ENCODE results near the gene ANKRD63.

ANKRD63 gene

DNA sequence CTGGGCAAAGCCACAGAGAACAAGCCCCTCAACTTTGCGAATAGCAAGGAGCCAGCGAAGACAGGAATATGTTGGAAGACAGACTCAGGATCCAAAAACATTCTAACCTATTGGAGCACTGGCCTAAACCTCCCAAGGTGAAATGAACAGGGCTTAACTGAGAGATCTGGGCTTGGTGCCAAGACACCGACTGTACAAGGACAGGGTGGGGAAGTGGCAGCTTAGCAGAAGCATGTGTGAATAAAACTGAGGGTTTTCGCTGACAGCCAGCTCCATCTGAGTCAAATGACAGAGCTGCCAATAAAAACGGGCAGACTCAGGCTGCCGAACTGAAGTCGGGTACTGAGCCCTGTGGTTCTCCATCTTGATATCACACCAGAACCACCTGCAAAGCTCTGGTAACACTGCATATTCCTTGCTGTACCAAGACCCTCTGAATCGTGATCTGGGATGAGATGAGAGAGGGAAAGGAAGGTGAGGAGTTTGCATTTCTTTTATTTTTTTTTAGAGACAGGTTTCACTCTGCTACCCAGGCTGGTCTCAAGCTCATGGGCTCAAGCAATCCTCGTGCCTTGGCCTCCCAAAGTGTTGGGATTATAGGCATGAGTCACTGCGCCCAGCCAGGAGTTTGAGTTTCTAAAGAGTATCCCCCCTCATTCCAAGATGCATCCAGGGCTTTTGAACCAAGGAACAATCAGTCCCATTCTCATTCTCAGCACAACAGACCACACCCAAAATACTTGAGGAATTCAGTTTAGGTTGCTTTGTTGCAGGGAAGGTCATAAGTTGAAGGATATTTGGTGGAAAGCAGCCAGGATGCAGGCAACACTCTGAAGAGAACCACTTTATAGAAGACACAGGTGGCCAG lies 30.9 kb upstream of the ANKRD63 start:
- DNase-seq (ENCODE audit: low spot score) (peak; percentile 70), FAIRE-seq (no peak)

DNA sequence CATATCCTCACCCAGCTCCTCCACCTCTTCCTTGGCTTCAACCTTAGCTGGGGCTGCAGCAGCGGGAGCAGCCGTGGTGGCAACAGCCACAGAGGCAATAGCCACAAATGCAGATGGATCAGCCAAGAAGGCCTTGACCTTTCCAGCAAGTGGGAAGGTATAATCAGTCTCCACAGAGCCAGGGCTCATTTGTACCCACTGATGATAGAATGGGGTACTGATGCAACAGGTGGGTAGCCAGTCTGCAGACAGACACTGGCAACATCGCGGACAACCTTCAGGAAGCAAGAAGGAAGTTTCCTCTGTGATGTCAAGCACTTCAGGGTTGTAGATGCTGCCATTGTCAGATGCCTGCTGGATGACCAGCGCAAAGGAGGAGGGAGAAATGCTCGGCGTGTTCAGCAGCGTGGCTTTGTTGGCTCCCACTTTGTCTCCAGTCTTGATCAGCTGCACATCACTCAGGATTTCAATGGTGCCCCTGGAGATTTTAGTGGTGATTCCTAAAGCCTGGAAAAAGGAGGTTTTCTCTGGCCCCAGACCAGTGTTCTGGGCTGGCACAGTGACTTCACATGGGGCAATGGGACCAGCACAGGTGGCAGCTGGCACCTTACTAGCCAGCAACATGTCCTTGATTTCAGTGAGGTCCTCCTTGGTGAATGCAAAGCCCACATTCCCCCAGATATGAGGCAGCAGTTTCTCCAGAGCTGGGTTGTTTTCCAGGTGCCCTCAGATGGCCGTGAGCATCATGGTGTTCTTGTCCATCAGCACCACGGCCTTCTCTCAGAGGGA lies 29.7 kb upstream of the ANKRD63 start:
- DNase-seq (ENCODE audit: low spot score) (no peak), FAIRE-seq (no peak)

DNA sequence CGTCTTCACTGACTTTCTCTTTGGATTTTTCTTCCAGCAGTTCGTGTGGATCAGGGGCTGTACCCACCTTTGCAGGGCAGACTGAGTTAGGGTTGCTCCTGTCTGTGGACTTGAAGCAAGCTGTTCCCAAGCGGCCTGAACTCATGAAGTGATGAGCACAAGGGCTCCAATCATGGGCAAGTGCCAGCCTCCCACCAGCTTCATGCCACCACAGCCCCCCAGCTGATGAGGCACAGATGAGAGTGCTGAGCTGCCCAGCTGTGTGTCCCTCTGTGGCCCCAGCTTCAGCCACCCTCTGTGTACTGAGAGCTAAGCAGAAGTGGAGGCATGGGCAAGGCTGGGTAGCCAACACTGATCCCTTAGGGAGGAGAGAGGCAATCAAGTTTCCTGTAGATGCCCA lies 28.1 kb upstream of the ANKRD63 start:
- no peak for DNase-seq (ENCODE audit: low spot score)
- no peak for FAIRE-seq

DNA sequence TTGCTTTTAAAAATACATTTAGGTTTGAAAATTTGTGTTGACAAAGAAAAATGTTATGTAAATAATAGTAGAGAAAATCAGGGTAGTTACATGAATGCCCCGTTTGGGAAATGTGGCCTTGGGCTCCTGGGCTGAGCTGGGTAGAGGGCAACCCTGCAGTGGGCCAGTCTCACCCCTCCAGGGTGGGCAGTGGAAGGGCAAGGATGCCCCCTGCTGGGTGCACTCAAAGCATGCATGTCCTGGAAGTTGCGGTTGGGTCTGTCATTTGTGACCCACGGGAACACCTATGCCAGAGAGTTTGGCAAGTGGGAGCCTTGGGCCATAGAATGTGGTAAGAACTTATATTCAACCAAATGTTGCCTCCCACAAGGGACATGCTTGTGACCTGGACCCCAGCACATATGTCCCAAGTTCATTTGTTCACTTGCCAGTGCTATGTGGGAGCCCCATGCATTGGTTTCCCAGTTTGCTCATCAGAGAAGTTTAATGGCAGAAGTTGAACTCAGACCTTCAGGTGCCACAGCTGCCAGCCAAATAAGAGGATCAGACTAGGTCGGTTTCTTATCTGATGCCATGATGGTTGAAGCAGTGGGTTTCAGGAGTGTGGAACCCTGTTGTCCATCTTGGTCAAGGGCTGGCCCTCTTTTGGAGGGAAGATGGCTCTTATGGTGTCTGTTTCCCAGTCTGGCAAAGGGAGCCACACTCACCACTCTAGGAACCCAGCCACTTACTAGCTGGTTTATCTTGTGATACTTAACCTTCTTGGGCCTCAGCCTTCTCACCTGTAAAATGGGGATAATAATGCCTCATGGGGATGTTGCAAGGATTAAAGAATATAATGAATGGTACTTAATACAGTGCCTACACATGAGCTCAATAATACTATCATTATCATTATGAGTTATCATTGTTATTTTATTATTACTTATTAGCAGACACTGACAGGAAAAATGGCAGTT lies 27.4 kb upstream of the ANKRD63 start:
- DNase-seq (ENCODE audit: low spot score) = no peak
- no peak for FAIRE-seq

DNA sequence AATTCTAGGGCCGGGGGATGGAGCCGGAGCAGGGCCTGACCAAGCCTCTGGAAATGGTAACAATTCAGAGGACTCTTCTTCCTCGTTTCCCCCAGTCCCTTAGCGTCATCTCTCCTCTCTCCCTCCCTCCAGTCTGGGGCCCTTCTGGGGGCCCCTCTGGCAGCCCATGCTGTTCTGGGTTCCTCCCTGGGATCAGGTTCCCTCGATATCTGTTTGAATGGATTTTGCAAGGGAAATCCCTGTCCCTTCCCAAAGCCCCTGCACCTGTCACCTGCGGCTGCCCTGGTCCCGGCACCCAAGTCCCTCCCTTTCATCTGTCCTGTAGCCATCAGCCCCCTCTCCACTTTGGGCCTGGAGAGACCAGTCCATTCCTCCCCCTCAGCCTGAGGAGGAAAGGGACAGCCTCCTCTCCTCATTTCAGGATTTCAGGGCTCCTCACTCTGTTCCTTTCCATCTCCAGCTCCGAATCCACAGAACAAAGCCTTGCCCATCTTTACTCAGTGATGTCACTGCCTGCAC lies 26.5 kb upstream of the ANKRD63 start:
- DNase-seq (ENCODE audit: low spot score) (no peak), FAIRE-seq (no peak)

DNA sequence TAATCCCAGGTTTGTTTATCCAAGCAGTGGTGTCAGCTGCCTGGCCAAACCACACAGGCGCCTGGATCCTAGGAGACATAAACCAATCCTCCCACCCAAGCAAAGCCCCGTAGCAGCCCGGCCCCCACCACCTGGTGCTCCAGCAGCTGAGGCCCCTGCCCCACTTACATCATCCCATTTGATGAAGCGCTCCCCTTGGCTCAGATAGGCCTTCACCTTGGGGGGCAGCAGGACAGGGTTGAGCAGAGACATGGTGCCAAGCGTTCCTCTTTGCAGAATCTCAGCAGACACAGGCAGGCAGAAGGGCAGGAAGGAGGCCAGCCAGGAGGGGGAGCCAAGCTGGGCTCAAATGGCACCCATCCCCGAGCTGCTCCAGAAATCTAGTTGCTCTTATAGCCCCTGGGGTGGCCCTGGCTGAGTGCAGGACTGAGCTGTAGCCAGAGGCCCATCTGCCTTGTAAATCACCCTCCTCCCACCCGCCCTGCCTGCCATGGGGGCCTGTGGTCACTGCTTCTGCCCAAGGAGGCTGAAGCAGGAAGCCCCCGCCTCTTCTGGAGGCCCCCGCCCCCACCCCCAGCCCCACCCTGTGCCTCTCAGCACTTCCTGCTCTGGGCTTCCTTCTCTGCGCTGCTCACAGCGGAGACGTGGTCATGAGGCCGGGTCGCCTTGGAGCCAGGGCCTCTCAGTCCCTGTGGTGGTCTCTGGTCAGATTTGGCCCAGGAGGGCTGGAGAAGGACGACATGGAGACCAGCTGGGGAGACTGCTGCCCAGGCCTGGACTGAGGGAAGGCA lies 24.8 kb upstream of the ANKRD63 start, which contains the start of gene PLCB2:
Gene PLCB2 (minus strand): TSS at position 515 of the 791 bp plus-strand sequence. CDS start 263 bp downstream, at position 252.
- peak; percentile 75 for DNase-seq (ENCODE audit: low spot score)
- FAIRE-seq = no peak

DNA sequence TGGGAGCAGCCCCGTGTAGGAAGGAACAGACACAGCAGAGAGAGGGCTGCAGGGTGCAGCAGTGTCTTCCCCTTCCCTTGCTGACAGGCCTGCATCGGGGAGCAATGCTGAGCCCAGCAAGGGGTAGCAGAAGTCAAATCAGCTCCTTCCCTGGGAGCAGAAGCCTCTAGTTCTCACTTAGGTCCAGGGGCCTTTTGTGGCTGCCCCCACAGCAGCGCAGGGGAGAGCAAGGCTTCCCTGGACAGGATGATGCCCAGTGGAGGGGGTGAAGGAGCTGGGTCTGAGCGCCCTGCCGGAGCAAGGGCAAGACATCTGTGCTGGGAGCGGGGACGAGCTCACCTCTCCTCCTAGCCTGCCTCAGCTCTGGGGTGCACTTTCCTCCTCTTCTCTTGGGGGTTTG lies 24.0 kb upstream of the ANKRD63 start:
- DNase-seq (ENCODE audit: low spot score) = no peak
- FAIRE-seq = no peak

DNA sequence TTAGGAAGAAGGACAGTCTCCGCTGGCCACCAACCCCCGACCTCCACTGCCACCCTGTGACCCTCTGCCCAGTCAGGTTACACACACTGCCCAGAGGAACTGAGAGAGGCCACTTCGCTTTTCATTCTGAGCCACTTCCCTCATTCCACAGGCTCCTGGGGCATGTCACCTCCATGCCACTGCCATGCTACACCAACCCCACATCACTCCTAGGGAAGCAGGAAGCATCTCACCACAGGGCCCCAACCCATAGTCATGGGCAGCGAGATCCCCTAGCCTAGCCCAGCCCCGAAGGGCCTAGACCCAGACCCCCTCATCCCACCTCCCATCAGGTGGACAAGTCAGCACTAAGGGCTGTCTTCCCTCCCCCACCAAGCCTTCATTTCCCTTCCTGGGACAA lies 23.5 kb upstream of the ANKRD63 start:
- FAIRE-seq (no peak), DNase-seq (ENCODE audit: low spot score) (no peak)

DNA sequence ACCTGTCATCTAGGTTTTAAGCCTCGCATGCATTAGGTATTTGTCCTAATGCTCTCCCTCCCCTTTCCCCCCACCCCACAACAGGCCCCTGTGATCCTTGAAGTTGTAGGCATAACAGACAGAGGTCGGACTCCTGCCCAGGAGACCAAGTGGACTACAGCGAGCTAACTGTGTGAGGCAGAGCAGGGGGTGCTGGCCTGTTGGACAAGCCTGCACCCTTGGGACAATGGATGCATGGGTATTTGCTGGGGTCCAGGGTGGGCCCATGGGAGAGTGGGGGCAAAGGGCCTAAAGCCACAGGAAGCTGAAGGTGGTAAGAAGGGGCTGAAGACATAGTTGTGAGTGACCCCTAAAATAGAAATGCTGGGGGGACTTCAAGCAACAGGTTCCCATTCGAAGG lies 22.4 kb upstream of the ANKRD63 start:
- DNase-seq (ENCODE audit: low spot score) (no peak), FAIRE-seq (no peak)

DNA sequence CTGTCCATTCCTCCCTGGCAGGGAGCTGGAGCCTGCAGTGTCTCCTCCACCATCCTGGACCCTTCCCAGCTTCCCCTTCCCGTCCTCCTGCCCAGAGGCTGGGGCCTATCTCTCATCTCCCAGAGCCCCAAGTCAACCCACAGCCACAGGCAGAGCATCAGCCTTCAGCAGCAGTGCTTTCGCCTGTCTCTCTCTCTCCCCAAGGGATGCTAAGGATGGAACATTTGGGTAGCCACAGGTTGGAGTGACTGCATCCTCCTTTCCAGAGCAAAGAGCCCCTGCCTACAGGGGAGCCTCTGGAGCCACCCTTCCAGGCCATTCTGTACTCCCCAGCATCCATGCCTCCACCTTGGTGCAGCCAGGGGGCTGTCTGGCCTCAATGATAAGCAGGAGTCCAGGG lies 20.7 kb upstream of the ANKRD63 start:
- no peak for FAIRE-seq

DNA sequence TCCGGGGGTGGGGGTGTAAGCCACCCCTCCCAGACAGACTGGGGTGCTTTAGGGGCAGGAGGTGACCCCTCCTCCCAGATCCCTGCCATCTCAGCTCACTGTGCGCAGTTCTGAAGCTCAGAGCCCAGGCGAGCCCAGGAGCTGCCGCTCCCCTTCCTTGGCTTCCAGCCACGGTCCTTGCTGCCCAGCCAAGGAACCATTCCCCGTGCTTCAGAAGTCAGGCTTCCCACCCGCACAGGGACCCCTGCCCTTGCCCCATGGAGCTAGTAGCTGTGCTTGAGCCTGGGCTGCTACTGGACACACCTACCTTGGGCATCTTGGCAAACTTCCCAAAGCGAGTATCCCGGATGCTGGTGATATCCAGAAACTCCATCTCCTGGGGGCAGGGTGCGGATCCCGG lies 20.1 kb upstream of the ANKRD63 start:
- FAIRE-seq (no peak), DNase-seq (ENCODE audit: low spot score) (no peak)

More for the DNA sequence above, 20.7 kb upstream of the ANKRD63 start:
- no peak for DNase-seq (ENCODE audit: low spot score)

DNA sequence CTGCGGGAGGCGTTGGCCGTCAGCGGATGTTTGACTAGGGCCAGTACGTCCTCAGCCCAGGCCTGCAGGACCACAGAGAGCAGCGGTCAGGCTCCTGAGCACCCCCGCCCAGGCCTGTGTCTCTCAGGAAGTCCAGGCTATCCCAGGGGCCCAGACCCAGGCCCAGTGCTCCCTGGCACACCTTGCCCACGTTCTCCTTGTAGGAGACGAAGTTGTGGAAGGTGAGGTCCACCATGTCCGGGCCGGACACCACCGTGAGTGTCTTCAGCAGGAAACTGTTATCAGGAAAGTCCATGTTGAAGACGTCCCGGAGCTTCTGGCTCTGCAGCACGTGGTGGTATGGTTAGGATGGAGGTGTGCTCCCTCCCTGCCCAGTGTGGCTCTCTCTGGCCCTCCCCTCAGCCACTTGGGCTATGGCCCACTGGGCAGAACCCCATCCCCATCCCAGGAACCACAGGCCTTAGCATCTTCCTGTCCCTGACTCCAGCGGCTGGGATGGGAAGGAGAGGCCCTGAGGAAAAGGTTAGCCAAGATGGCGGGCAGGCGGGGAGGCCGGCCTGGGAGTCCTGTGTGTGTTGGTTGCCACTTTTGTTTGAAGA lies 19.5 kb upstream of the ANKRD63 start:
- DNase-seq (ENCODE audit: low spot score) (no peak), FAIRE-seq (no peak)

DNA sequence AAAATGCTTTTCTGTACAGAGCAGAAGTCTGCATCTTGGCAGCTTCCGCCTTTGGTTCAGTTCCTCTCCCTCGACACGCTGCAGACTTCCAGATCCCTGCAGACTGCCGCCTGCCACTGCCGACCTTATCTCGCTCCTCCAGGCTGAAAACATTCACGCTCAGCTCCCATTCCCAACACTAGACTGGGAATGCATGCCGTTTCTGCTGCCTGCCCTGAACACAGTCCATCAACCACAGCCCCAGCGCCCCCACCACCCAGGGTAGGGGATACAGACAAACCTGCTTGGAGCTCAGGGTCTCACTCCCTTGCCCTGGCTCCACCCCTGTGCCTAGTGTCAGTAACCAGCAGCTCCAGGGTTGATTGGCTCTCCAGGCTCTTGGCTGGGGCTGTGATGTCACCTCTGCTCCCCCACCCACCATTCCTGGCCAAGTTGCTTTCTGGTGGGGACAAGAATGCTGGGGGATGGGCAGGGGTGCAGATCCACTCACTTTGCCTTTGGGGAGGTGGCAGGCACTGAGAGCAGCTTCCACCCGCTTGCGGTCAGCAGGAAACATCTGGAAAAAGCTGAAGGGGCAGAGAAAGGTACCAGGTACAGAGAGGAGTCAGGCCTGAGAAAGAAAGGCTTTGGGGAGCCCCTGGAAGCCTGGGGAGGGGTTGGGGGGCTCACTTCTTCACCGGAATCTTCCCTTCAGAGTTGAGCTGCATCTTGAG lies 18.8 kb upstream of the ANKRD63 start:
- DNase-seq (ENCODE audit: low spot score) = no peak
- FAIRE-seq = no peak

DNA sequence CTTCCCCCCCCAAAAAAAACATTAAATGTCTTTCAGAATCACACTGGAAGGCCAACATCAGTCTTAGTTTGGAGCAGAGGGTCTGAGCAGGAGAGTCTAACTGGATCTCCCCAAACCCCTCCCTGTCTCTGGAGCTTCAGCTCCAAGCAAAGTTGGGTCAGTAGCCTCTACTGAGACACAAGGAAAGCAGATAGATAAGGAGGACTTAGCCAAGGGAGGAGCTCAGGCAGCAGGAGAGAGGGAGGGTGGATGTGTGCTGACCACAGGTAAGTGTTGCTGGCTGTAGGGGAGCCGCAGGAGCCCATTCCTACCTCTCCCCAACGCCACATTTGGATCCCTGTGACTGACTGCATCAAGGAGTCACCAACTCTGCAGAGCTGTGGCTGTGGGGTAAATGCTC lies 17.9 kb upstream of the ANKRD63 start:
- FAIRE-seq = no peak
- no peak for DNase-seq (ENCODE audit: low spot score)

DNA sequence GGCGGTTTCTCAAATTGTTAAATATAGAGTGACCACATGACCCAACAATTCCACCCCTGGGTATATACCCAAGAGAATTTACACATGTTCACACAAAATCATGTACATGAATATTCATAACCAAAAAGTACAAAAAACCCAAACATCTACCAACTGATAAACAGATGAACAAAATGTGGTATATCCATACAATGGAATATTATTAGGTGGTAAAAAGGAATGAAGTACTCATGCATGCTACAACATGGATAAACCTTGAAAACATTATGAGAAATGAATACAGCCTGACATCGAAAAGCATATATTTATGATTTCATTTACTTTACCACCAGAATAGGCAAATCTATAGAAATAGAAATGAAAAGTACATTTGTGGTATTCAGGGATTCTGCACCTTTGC lies 17.5 kb upstream of the ANKRD63 start:
- DNase-seq (ENCODE audit: low spot score) (no peak), FAIRE-seq (no peak)

DNA sequence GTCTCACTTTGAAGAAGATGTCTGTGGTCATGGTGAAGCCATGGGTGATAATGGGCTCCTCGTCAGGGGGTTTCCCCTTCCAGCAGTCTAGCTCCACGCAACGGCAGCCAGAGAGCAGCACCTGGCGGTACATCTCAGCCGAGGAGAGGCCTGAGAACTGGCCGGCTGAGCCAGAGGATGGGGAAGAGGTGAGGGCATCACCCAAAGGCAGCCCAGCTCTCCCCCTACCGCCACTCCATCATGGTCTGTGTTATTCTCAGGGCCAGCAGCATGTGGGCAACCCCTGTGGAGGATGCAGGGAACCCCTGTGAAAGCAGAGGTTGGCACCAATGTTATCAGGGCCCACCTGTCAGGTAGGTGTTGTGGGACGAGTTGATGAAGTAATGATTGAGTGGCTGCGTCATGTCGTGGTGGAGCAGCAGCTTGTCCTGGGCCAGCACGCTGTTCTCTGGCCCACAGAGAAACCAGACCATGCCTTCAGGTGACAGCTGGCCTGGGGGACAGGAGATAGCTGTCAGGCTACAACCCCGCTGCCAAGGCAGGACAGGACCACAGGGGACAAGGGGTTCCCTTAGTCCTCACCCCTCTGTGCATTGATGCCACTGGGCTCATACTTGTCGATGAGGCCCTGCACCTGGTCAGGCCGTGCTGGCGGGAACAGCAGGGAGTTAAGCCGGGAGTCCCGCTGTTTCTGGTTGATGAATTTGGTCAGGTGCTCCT lies 15.5 kb upstream of the ANKRD63 start:
- no peak for DNase-seq (ENCODE audit: low spot score)
- no peak for FAIRE-seq

DNA sequence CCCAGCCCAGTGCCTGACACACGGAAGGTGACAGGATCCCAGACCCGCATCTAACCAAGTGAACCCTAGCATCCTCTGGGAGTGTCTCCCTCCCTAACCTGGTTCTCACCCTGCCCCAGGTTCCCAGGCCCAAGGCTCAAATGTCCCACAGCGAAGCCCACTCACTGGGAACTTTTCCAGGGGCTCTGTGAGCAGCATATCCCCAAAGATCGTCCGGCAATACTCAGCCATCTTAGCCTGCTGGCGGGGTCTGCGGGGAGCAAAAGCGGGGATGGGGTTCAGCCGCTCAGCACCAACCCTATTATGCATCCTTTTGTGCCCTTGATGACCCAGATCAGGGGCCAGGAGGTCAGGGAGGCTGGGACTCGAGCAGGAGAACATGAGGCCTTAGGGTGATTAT lies 14.5 kb upstream of the ANKRD63 start:
- no peak for FAIRE-seq

DNA sequence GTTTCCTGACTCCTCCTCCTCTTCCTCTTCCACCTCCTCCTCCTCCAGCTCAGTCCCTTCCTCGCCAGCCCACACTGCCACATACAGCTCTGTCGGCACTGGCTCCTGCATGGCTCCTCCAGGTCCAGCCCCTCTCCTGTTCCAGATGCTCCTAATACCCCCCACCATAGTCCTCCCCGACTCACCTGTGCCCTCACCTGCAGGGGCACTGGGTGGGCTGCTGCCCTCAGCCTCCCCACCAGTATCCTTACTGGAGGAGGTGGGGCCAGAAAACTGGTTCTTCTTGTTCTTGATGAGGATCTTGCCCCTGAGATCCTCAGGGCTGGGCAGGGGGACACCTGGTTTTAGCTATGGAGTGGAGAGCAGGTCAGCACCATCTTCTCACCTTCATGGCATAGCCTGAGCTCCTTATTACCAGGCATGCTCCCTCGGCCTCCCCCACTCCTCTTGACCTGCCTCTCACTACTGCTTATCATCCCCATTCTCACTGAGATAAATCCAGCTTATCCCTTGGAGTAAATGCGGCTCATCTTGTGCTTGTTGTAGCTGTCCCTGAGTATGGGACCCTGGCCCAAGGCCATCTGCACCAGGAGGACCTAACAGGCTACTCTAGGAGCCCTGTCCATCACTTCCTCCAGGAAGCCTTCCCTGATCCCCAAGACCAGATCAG lies 13.8 kb upstream of the ANKRD63 start:
- no peak for DNase-seq (ENCODE audit: low spot score)
- no peak for FAIRE-seq

More for the DNA sequence above, 14.5 kb upstream of the ANKRD63 start:
- DNase-seq (ENCODE audit: low spot score) = no peak
